ENCODE data around the gene PDZD8. TPM values are rescaled to one million over a fixed set of nuclear protein-coding genes. Genes with fewer than 3 reads are reported as not detected.

PDZD8 gene
- total RNA-seq, 1 donor from 2014 or later: 20.1 TPM

GRCh38 chr10:117334066-117334465, 41.2 kb downstream of the PDZD8 start:
- Histone ChIP-seq H3K36me3 (no peaks in the 10 kb centered on the region), H3F3A (ENCODE audit: low read depth) (no peaks in the 10 kb centered on the region), H3K27ac (no peak overlapping the region), H3K4me2 (no peak overlapping the region), H3K4me3 (no peak overlapping the region), H3K9me3 (ENCODE audit: low read depth) (no peaks in the 10 kb centered on the region), H2AFZ (replicated peaks) (no peak overlapping the region), H3K9ac (no peak overlapping the region), H3K79me2 (ENCODE audit: low read depth) (peaks cover 36% of the 10 kb centered on the region), H3K27me3 (no peaks in the 10 kb centered on the region), H4K20me1 (ENCODE audit: low read depth) (no peaks in the 10 kb centered on the region), H3K4me1 (no peaks in the 10 kb centered on the region)
- TF ChIP-seq CTCF (IDR thresholded peaks at IDR 0.05) (no peak), EZH2phosphoT487 (IDR thresholded peaks at IDR 0.05) (no peak), EZH2 (IDR thresholded peaks at IDR 0.05) (no peak)
- Mint-ChIP-seq H3K27me3 (ENCODE audit: insufficient read depth, low read depth) (no peaks in the 10 kb centered on the region), H3K27ac (no peak overlapping the region), H3K9me3 (peaks cover 21% of the 10 kb centered on the region), H3K36me3 (peaks cover 34% of the 10 kb centered on the region), H3K4me1 (no peaks in the 10 kb centered on the region), H3K4me3 (no peak overlapping the region)
- no peak for DNase-seq (ENCODE audit: low spot score)

DNA sequence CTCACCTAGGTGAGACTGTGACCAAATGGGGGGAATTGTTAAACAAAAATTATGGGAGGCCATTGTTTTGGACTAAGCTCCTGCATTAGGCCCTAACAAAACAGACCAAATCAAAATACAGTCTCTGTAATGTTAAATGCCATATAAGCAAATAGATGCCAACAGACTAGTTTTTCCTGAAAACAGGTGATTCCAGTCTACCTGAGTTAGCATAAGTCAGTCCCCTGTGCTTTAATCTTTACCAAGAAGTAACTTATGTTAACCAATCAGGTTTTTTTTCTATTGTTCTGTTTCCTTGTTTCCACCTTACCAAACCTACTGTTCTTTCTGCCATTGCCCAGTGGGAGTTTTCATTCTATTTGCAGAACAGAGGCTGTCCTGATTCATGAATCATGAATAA, 48.0 kb downstream of the PDZD8 start:
- Histone ChIP-seq H4K20me1 (ENCODE audit: low read depth) (no peaks in the 10 kb centered on the region), H3K79me2 (ENCODE audit: low read depth) (peaks cover 29% of the 10 kb centered on the region), H3K27ac (no peak overlapping the region), H3K4me3 (no peak overlapping the region), H3K9me3 (ENCODE audit: low read depth) (no peaks in the 10 kb centered on the region), H3K4me1 (peaks cover 17% of the 10 kb centered on the region), H3K9ac (no peak overlapping the region), H3K4me2 (no peak overlapping the region), H3K27me3 (no peaks in the 10 kb centered on the region), H3F3A (ENCODE audit: low read depth) (no peaks in the 10 kb centered on the region), H2AFZ (replicated peaks) (no peak overlapping the region), H3K36me3 (no peaks in the 10 kb centered on the region)
- Mint-ChIP-seq H3K4me1 (no peaks in the 10 kb centered on the region), H3K9me3 (peaks cover 6% of the 10 kb centered on the region), H3K4me3 (no peak overlapping the region), H3K27me3 (ENCODE audit: insufficient read depth, low read depth) (no peaks in the 10 kb centered on the region), H3K36me3 (peaks cover 16% of the 10 kb centered on the region), H3K27ac (no peak overlapping the region)
- DNase-seq (ENCODE audit: low spot score): no peak
- TF ChIP-seq EZH2phosphoT487 (IDR thresholded peaks at IDR 0.05) (no peak), CTCF (IDR thresholded peaks at IDR 0.05) (no peak), EZH2 (IDR thresholded peaks at IDR 0.05) (no peak)

DNA sequence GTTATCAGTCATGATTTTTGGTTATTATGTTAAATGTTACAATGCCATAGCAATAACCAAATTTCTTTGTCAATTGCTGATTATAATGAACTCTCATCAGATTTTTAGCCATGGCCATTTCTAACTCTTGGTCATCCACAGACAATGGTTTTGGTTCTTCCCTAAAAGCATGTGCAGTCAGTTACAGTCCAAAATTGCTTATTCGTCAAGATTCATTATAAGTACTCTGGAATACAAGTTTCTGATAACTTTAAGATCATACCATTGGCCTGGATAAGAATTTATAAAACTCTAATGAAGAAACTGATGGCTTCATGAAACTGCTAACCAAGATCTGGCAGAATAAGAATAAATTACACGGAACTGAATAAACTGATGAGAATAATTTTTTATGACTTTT, 50.9 kb downstream of the PDZD8 start:
- Histone ChIP-seq H3K4me1 (peaks cover 17% of the 10 kb centered on the region), H3K4me2 (no peak overlapping the region), H3K79me2 (ENCODE audit: low read depth) (peaks cover 33% of the 10 kb centered on the region), H3K4me3 (no peak overlapping the region), H3K36me3 (no peaks in the 10 kb centered on the region), H3F3A (ENCODE audit: low read depth) (no peaks in the 10 kb centered on the region), H3K27ac (no peak overlapping the region), H4K20me1 (ENCODE audit: low read depth) (peaks cover 17% of the 10 kb centered on the region), H3K9me3 (ENCODE audit: low read depth) (no peaks in the 10 kb centered on the region), H3K27me3 (no peaks in the 10 kb centered on the region), H3K9ac (no peak overlapping the region), H2AFZ (replicated peaks) (no peak overlapping the region)
- peaks cover 6% of the 10 kb centered on the region for H3K9me3 Mint-ChIP-seq
- H3K4me1 Mint-ChIP-seq: no peaks in the 10 kb centered on the region
- H3K27ac Mint-ChIP-seq: no peak overlapping the region
- no peak for TF ChIP-seq EZH2 (IDR thresholded peaks at IDR 0.05)
- no peak for TF ChIP-seq EZH2phosphoT487 (IDR thresholded peaks at IDR 0.05)
- no peak for TF ChIP-seq CTCF (IDR thresholded peaks at IDR 0.05)
- peaks cover 12% of the 10 kb centered on the region for H3K36me3 Mint-ChIP-seq
- H3K27me3 Mint-ChIP-seq (ENCODE audit: insufficient read depth, low read depth): no peaks in the 10 kb centered on the region
- no peak overlapping the region for H3K4me3 Mint-ChIP-seq
- no peak for DNase-seq (ENCODE audit: low spot score)
